Large intestine (tissue), 3 donors: Measurements from ENCODE around the gene HOMEZ. TPM values are rescaled to one million over a fixed set of nuclear protein-coding genes. Genes with fewer than 3 reads are reported as not detected.
"Not testable (repeated sequence)": the region's sequence is repeated elsewhere in the genome, so short reads cannot be mapped to it uniquely, and the experiment has no call there.

Experiments used
- DNase-seq, 2 donors: peaks; one replicate each; pipeline versions ENCODE4 v3.0.0 to v3.0.0-alpha.2; 2013
- H3K27ac ChIP-seq: one replicate; pipeline ENCODE4 v1.5.1; 2013; ENCODE audit warnings: low read length
- H3K27me3 ChIP-seq: 2 replicates; pipeline ENCODE4 v1.6.1; 2013; ENCODE audit warnings: low read length; ENCODE audit not compliant: control insufficient read depth, insufficient read depth
- H3K36me3 ChIP-seq: 2 replicates; pipeline ENCODE4 v1.6.1; 2013; ENCODE audit warnings: low read length; ENCODE audit not compliant: control insufficient read depth, insufficient read depth
- H3K4me1 ChIP-seq: one replicate; pipeline ENCODE4 v1.6.1; 2013; ENCODE audit warnings: low read length; ENCODE audit not compliant: control insufficient read depth, insufficient read depth
- H3K4me3 ChIP-seq: one replicate; pipeline ENCODE4 v1.5.1; 2013; ENCODE audit warnings: low read length
- H3K9me3 ChIP-seq: one replicate; pipeline ENCODE4 v1.6.1; 2013; ENCODE audit warnings: mild to moderate bottlenecking, low read depth, low read length, moderate library complexity; ENCODE audit not compliant: control insufficient read depth
- WGBS: methylation state at CpG from one replicate; pipeline ENCODE4 v1.1.5; 2013; ENCODE audit warnings: low lambda C conversion rate; ENCODE audit not compliant: insufficient coverage; 5-methylcytosine and 5-hydroxymethylcytosine counted together
- polyA plus RNA-seq: library from polyadenylated mRNA; unstranded; fragments of 120-200 nt; gene quantifications from one replicate; pipeline ENCODE4 v1.2.1, GENCODE V29; 2013

Gene HOMEZ
- polyA plus RNA-seq, 1 donor, result 15.7 TPM

DNA sequence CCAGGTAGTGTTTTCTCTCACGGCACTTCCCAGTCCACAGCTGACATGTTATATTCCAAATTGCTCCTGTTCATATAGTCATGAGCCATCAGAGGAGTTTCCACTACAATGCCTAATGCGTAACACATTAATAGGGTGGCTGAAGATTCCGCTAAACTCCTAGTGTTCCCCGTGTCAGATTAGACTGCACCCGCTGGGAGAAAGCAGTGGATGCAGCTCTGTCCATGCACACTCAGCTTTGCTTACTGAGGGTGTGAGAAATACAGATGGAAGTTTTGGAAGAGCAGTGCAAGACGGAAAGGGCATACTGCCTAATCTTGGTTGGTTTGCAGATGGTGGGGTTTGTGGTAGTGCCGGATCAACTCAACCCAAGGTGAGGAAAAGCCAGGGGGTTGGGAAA lies 11.2 kb upstream of the HOMEZ start:
- no peak overlapping the region for H3K4me3 ChIP-seq
- peaks cover 13% of the 10 kb centered on the region for H3K4me1 ChIP-seq
- H3K27ac ChIP-seq, result no peak overlapping the region
- no peak for DNase-seq
- H3K9me3 ChIP-seq, result no peaks in the 10 kb centered on the region
- H3K27me3 ChIP-seq, result peaks cover 8% of the 10 kb centered on the region
- H3K36me3 ChIP-seq, result peaks cover 16% of the 10 kb centered on the region
- WGBS, result no CpG with 5 or more reads among the region's 7 CpGs

DNA sequence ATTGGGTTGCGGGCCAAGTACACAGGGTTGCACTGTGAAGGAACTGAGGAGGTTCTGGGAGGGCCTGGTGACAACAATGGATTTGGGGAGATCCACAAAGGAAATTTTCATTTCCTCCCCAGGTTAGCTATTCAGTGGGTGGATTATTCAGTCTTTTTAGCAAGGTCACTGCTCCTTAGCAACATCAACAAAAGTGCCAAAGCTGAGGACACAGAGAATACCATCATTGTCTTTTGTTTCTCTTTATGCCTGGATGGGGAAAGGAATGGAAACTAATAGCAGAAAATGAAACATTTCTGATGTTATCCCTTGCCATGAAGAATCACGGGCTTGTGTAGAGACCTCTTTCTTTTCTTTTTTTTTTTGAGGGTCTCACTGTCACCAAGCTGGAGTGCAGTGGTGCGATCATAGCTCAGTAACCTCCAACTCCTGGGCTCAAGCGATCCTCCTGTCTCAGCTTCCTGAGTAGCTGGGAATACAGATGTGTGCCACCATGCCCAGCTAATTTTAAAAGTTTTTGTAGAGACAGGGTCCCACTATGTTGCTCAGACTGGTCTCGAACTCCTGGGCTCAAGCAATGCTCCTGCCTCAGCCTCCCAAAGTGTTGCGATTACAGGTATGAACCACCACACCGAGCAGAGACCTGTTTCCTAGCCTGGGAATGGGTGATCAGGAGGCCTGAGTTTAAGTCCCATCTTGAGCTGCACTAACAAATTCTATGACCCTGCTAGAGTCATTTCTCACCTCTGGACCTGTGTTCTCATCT lies 10.3 kb upstream of the HOMEZ start:
- Histone ChIP-seq H3K36me3 (peaks cover 16% of the 10 kb centered on the region), H3K27me3 (peaks cover 8% of the 10 kb centered on the region), H3K27ac (no peak overlapping the region), H3K9me3 (no peaks in the 10 kb centered on the region), H3K4me1 (peaks cover 13% of the 10 kb centered on the region), H3K4me3 (no peak overlapping the region)
- WGBS, result no CpG with 5 or more reads among the region's 7 CpGs
- no peak for DNase-seq

DNA sequence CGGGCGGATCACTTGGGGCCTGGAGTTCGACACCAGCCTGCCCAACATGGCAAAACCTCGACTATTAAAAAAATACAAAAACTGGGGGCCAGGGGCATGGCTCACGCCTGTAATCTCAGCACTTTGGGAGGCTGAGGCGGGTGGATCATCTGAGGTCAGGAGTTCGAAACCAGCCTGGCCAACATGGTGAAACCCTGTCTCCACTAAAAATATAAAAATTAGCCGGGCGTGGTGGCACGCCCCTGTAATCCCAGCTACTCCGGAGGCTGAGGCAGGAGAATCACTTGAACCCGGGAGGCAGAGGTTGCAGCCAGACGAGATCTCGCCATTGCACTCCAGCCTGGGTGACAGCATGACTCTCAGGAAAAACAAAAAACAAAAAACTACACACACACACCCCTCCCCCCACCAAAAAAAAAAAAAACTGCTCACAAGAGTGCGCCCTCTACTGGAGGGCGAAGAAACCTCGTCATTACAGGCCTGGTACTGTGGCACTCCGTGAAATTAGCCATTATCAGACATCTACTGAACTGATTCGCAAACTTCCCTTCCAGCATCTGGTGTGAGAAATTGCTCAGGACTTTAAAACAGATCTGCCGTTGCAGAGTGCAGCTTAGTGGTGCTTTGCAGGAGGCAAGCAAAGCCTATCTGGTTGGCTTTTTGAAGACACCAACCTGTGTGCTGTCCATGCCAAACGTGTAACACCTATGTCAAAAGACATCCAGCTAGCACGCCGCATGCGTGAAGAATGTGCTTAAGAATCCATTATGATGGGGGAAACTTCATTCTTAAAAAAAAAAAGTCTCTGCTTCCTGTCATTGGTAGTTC lies 9.0 kb upstream of the HOMEZ start:
- Histone ChIP-seq H3K9me3 (no peaks in the 10 kb centered on the region), H3K4me3 (no peak overlapping the region), H3K4me1 (peaks cover 7% of the 10 kb centered on the region), H3K27ac (no peak overlapping the region), H3K27me3 (peaks cover 8% of the 10 kb centered on the region), H3K36me3 (peaks cover 16% of the 10 kb centered on the region)
- WGBS, result no CpG with 5 or more reads among the region's 24 CpGs
- DNase-seq, result peak in 1 of 2 donors; percentile 33

DNA sequence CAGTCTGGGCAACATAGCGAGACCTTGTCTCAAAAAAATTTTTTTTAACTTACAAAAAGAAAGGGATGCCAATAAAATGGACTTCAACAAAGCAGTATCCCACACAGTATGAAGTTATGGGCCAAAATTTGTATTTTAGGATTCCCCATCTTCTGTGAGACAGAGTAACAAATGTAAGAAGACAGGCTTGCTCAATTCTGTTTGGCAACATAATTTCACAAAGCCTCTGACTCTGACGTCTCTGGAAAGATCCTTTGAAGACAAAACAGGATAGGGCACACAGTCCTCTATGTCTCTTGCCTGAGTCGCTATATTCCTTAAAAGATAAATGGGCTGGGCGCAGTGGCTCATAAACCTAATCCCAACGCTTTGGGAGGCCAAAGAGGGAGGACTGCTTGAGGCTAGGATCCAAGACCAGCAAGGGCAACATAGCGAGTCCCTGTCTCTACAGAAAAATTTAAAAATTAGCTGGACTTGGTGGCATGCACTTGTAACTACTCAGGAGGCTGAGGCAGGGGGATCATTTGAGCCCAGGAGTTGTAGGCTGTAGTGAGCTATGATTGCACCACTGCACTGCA lies 1.1 kb upstream of the HOMEZ start:
- Histone ChIP-seq H3K4me3 (peak overlapping the region; percentile 68), H3K9me3 (no peaks in the 10 kb centered on the region), H3K36me3 (no peaks in the 10 kb centered on the region), H3K27me3 (no peaks in the 10 kb centered on the region), H3K4me1 (peaks cover 8% of the 10 kb centered on the region), H3K27ac (peak overlapping the region; percentile 95)
- 0% methylated on average over 1 of the region's 6 CpGs for WGBS
- DNase-seq, result no peak

DNA sequence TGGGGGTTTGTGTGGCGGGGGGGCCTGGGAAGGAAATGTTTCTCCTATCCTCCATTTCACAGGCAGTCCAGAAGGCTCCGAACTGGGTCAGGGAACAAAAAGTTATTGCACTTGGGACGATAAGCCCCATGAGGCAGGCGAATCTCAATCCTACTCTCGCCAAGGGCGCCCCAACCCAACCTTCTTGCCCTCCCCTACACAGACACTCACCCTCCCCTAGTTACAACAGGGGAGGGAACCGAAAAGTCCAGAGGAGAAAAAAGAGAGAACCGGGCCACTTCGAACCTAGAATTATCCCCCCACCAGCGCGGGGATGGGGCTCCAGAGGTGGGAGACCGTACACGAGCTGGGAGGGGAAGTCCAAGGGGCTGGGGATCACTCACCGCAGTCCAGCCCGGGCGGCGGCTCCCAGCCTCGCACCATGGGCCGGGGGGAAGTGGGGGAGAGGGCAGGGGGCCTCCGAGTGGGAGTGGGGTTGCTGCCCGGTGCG lies 357 bp downstream of the HOMEZ start:
- H3K4me3 ChIP-seq, result peak overlapping the region; percentile 68
- H3K4me1 ChIP-seq, result peaks cover 8% of the 10 kb centered on the region
- no peaks in the 10 kb centered on the region for H3K9me3 ChIP-seq
- no peaks in the 10 kb centered on the region for H3K36me3 ChIP-seq
- H3K27ac ChIP-seq, result peak overlapping the region; percentile 86
- peak in 1 of 2 donors; percentile 16 for DNase-seq
- no CpG with 5 or more reads among the region's 22 CpGs for WGBS
- H3K27me3 ChIP-seq, result no peaks in the 10 kb centered on the region

DNA sequence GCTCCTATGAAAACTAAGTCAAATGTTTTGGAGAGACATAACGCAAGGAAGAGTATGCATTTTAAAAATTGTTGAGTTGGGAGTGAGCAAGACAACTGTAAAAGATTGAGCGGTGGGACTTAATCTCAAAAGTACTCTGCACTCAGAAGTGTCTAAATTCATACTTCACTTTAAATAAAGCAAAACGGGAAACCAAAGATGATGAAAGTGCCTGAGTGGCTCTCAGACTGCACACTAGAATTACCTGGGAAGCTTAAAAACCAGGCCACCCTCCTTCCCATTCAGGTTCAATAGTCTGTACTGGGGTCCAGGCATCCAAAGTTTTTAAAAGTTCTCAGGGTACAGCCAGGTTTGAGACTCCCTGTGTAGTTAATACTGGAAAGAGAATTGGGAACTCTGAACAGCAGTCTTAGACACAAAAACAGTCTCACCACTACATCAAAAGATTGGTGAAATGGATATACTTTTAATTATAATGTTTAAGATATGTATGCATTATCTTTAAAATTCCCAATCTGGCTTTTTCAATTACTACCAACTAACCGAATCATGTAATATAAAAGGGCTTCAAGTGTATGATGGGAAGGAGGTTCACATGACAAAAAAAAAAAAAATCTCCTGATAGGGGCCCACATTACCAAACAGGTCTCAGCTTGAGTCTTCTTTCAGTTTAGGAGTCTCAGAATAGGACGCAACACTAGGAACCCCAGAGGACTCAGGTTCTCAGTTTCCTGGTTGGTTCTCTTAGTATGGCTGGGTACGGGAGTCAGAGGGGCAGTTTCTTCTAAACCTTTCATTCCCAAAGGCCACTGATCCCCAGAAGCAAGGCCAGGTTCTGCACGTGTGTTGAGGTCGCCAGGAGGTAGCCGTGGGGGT lies 1.0 kb downstream of the HOMEZ start:
- Histone ChIP-seq H3K27ac (peak overlapping the region; percentile 86), H3K4me3 (peak overlapping the region; percentile 68), H3K4me1 (peaks cover 14% of the 10 kb centered on the region), H3K27me3 (no peaks in the 10 kb centered on the region), H3K9me3 (no peaks in the 10 kb centered on the region), H3K36me3 (no peaks in the 10 kb centered on the region)
- 80% methylated on average over 1 of the region's 9 CpGs for WGBS
- peak; percentile 14 to 61 for DNase-seq

DNA sequence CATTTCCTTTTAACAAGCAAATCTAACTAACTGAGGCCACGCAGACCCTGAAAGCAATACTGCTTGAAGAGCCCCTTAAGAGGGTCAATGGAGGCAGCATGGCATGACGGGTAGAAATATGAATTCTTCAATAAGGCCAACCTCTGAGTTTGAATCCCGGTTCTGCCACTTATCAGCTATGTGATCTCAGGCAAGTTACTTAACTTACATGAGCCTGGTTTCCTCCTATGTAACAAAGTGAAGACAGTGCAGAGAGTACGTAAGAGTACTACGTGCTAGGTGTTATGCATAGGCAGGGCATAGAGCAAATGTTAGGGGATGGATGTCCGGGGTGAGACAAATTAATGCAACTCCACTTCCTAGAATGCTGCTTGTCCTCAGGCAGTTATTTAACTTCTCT lies 4.7 kb downstream of the HOMEZ start:
- H3K36me3 ChIP-seq, result peaks cover 6% of the 10 kb centered on the region
- no peak overlapping the region for H3K4me3 ChIP-seq
- H3K27me3 ChIP-seq, result no peaks in the 10 kb centered on the region
- no peak overlapping the region for H3K27ac ChIP-seq
- DNase-seq, result no peak
- WGBS, result 100% methylated on average over 1 of the region's 6 CpGs
- peaks cover 14% of the 10 kb centered on the region for H3K4me1 ChIP-seq
- no peaks in the 10 kb centered on the region for H3K9me3 ChIP-seq

DNA sequence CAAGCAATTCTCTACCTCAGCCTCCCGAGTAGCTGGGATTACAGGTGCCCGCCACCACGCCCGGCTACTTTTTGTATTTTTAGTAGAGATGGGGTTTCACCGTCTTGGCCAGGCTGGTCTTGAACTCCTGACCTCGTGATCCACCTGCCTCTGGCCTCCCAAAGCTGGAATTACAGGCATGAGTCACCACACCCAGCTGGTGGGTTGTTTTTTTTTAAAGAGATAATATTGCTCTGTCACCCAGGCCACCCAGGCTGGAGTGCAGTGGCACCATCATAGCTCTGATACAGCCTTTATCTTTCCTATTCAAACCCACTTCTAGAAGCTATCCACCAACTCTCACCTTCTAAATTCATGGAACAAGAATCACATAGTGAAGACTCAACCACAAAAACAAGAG lies 8.0 kb downstream of the HOMEZ start:
- peaks cover 17% of the 10 kb centered on the region for H3K36me3 ChIP-seq
- not testable (repeated sequence) for H3K27me3 ChIP-seq, H3K4me3 ChIP-seq, H3K27ac ChIP-seq, DNase-seq, H3K9me3 ChIP-seq
- WGBS, result no CpG with 5 or more reads among the region's 6 CpGs
- peaks cover 11% of the 10 kb centered on the region for H3K4me1 ChIP-seq

DNA sequence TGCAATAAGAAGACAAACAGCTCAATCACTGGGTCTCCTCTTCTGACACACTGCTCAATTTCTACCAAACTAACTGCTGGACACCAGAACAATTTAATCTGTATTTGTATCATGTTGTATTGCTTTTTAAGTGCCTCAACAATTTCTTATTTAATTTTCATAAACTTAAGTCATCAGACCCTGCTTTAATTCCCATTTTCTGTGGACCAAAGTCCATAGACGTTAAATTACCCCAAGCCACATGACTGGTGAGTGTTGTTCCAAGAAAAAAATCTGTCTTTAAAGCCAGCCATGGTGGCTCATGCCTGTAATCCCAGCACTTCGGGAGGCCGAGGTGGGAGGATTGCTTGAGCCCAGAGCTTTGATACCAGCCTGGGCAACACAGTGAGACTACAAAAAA lies 8.7 kb downstream of the HOMEZ start:
- Histone ChIP-seq H3K27me3 (no peaks in the 10 kb centered on the region), H3K36me3 (peaks cover 17% of the 10 kb centered on the region), H3K4me1 (peaks cover 11% of the 10 kb centered on the region), H3K4me3 (no peak overlapping the region), H3K9me3 (no peaks in the 10 kb centered on the region), H3K27ac (peak overlapping the region; percentile 22)
- WGBS, result no CpG with 5 or more reads among the region's 3 CpGs
- peak; percentile 14 to 63 for DNase-seq
